A673 (cell line): ENCODE data around the gene NHS.
A peak's percentile ranks its signal among the peaks of the same experiment; 100 is the strongest.

Experiments
- EZH2 ChIP-seq: fragments of 200-600 bp; sonication (generic); IDR thresholded peaks from 2 replicates; pipeline ENCODE4 v1.6.1; 2017; ENCODE audit warnings: borderline replicate concordance, low read depth, mild to moderate bottlenecking, mixed read lengths, antibody characterized with exemption, low read length; ENCODE audit not compliant: poor library complexity, severe bottlenecking
- TF ChIP-seq, protein P1 (sequence below): fragments of 300-800, 200-600 bp; sonication (generic); conservative IDR thresholded peaks from 2 replicates; pipeline ENCODE4 v1.5.1; 2017; ENCODE audit warnings: low read depth, mild to moderate bottlenecking, antibody characterized with exemption, low read length, moderate library complexity, mixed read lengths

DNA sequence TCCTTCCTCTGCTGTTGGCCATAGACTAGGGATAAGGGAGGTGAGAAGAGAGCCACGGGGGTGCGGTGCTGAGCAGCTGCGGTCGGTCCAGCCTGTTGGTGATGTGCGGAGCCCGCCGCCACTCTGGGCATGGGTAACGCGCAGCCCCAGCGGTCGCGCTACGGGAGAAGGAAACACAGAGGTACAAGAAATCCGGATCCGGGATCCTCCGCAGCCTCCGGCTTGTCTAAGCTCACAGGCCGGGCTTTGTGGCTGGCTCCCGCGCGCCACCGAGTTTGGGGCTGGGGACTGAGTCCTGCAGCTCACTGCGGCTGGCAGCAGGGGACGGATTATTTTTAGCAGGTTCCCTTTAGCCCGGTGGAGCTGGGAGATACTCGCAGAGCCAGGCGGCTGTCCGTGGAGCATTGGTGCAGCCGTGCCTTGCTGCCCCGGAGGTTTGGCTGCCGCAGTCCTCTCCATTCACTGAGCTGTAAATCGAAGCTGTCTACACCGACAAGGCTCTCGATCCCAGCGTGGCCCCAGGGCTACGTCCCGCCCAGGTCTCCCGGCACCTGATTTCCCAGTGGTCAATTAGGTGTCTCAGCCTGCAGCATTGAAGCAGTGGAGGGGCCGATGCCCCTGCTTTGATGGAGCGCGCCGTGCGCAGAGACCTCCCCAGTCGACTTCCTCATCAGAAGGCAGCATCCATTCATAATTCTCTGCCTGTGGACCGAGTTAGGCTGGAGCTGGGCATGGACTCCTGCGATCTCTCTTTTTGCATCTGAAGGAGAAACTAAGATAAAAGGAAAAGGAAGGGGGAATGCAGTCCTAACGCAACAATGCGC is 280.4 kb downstream of the NHS start:
- TF ChIP-seq, protein P1, sequence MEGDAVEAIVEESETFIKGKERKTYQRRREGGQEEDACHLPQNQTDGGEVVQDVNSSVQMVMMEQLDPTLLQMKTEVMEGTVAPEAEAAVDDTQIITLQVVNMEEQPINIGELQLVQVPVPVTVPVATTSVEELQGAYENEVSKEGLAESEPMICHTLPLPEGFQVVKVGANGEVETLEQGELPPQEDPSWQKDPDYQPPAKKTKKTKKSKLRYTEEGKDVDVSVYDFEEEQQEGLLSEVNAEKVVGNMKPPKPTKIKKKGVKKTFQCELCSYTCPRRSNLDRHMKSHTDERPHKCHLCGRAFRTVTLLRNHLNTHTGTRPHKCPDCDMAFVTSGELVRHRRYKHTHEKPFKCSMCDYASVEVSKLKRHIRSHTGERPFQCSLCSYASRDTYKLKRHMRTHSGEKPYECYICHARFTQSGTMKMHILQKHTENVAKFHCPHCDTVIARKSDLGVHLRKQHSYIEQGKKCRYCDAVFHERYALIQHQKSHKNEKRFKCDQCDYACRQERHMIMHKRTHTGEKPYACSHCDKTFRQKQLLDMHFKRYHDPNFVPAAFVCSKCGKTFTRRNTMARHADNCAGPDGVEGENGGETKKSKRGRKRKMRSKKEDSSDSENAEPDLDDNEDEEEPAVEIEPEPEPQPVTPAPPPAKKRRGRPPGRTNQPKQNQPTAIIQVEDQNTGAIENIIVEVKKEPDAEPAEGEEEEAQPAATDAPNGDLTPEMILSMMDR = no peak
- TF ChIP-seq EZH2 = peak; percentile 42
